OCI-LY3 (cell line): ENCODE data around the gene HIPK2.

Experiments
- H2AFZ ChIP-seq: fragments of 200-600, 300-600 bp; shearing (Covaris generic); 2 replicates; pipeline ENCODE4 v1.6.0; 2014; ENCODE audit warnings: antibody characterized with exemption, low read depth, low read length
- H3K27ac ChIP-seq: fragments of 200-600, 300-600 bp; sonication (generic); 2 replicates; pipeline ENCODE4 v1.5.1; 2014; ENCODE audit warnings: mild to moderate bottlenecking, low read length, moderate library complexity, mixed read lengths
- H3K27me3 ChIP-seq: fragments of 200-600, 300-600 bp; sonication (generic); 2 replicates; pipeline ENCODE4 v1.6.1; 2014; ENCODE audit warnings: low read depth, low read length, mixed read lengths
- H3K36me3 ChIP-seq: fragments of 200-600, 300-600 bp; sonication (generic); replicated peaks from 2 replicates; pipeline ENCODE3; 2014; ENCODE audit warnings: low read depth, low read length, mixed read lengths
- H3K4me1 ChIP-seq: fragments of 300-600, 200-600 bp; sonication (generic); 2 replicates; pipeline ENCODE4 v1.6.1; 2014; ENCODE audit warnings: low read length, mixed read lengths
- H3K4me2 ChIP-seq: fragments of 200-600, 300-600 bp; sonication (generic); 2 replicates; pipeline ENCODE4 v1.6.1; 2014; ENCODE audit warnings: low read length, mixed read lengths
- H3K4me3 ChIP-seq: fragments of 300-600, 200-600 bp; sonication (generic); 2 replicates; pipeline ENCODE4 v1.5.1; 2014; ENCODE audit warnings: antibody characterized with exemption, mild to moderate bottlenecking, low read length, moderate library complexity
- H3K79me2 ChIP-seq: fragments of 300-600, 200-600 bp; shearing (Covaris generic); 2 replicates; pipeline ENCODE4 v1.6.1; 2014; ENCODE audit warnings: mild to moderate bottlenecking, low read length, mixed read lengths
- H3K9ac ChIP-seq: fragments of 300-600, 200-600 bp; shearing (Covaris generic); 2 replicates; pipeline ENCODE4 v1.6.0; 2014; ENCODE audit warnings: mild to moderate bottlenecking, low read length, moderate library complexity
- H3K9me3 ChIP-seq: fragments of 200-600, 300-600 bp; shearing (Covaris generic); 2 replicates; pipeline ENCODE4 v1.6.1; 2014; ENCODE audit warnings: low read length, mixed read lengths; ENCODE audit not compliant: insufficient read depth
- H4K20me1 ChIP-seq: fragments of 200-600, 300-600 bp; sonication (generic); 2 replicates; pipeline ENCODE4 v1.6.1; 2016; ENCODE audit warnings: low read length, mixed read lengths; ENCODE audit not compliant: insufficient read depth
- CTCF ChIP-seq: fragments of 200-600, 300-600 bp; sonication (generic); IDR thresholded peaks from 2 replicates; pipeline ENCODE4 v1.5.1; 2014; ENCODE audit warnings: antibody characterized with exemption, low read length, low read depth
- EZH2phosphoT487 ChIP-seq: fragments of 200-600 bp; shearing (Covaris generic); IDR thresholded peaks from 2 replicates; pipeline ENCODE4 v1.6.1; 2018; ENCODE audit warnings: antibody characterized with exemption, mixed run types, low read depth

HIPK2 gene

GRCh38 chr7:139710036-139710435 lies 67.8 kb downstream of the HIPK2 start:
- TF ChIP-seq EZH2phosphoT487 (no peak), CTCF (no peak)

DNA sequence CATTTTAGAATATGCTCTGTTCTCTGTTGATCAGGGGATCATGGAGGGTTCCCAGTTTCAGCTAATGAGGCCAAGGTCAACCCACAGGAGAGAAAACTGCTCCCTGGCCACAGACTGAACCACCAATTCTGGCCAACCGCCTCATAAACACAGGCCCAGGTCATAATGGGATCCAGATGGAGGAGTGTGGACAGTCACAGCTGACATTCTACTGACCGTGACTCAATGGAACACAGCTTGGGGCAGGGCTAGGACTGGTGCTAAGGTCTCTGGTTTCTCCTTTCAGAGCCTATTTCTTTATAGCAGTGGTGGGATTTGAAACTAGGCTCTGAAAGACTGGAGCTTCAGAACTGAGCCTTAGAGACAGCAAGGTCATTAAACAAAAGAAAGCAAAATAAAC lies 68.3 kb downstream of the HIPK2 start:
- H3K27ac ChIP-seq, result no peak overlapping the region
- no peaks in the 10 kb centered on the region for H3K79me2 ChIP-seq
- TF ChIP-seq CTCF (no peak), EZH2phosphoT487 (no peak)
- H2AFZ ChIP-seq, result no peak overlapping the region
- H3K27me3 ChIP-seq, result no peaks in the 10 kb centered on the region
- no peak overlapping the region for H3K4me3 ChIP-seq
- no peaks in the 10 kb centered on the region for H3K36me3 ChIP-seq
- no peaks in the 10 kb centered on the region for H3K4me1 ChIP-seq
- no peak overlapping the region for H3K9ac ChIP-seq
- no peaks in the 10 kb centered on the region for H3K9me3 ChIP-seq
- H3K4me2 ChIP-seq, result no peak overlapping the region
- H4K20me1 ChIP-seq, result no peaks in the 10 kb centered on the region

More at GRCh38 chr7:139710036-139710435, 67.8 kb downstream of the HIPK2 start:
- Histone ChIP-seq H3K4me1 (no peaks in the 10 kb centered on the region), H3K27me3 (no peaks in the 10 kb centered on the region), H3K36me3 (no peaks in the 10 kb centered on the region), H3K9me3 (no peaks in the 10 kb centered on the region), H3K9ac (no peak overlapping the region), H3K79me2 (no peaks in the 10 kb centered on the region), H2AFZ (no peak overlapping the region), H4K20me1 (no peaks in the 10 kb centered on the region), H3K27ac (no peak overlapping the region), H3K4me3 (no peak overlapping the region), H3K4me2 (no peak overlapping the region)

DNA sequence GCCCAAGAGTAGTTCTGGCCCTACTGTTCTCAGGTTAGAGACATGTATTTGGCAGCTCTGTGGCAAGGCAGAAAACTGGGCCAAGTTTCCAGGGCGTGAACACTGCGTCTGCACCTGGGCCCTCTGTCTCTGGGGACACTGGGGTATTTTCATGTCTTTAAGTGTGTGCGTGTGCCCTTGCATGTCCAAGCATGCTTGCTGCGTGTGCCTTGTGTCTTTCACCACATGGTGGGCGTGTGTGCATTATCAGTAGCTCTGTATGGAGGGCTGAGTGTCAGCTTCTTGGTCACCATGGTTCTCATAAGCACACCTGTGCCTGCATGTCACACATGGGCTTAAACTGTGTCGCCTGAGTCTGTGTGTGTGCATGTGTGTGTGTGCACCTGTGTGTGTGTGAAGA lies 69.3 kb downstream of the HIPK2 start:
- Histone ChIP-seq H2AFZ (no peak overlapping the region), H3K9me3 (no peaks in the 10 kb centered on the region), H3K9ac (no peak overlapping the region), H3K27ac (no peak overlapping the region), H3K27me3 (no peaks in the 10 kb centered on the region), H3K4me2 (no peak overlapping the region), H4K20me1 (no peaks in the 10 kb centered on the region), H3K79me2 (no peaks in the 10 kb centered on the region), H3K4me3 (no peak overlapping the region), H3K36me3 (no peaks in the 10 kb centered on the region), H3K4me1 (no peaks in the 10 kb centered on the region)
- TF ChIP-seq CTCF (no peak), EZH2phosphoT487 (no peak)

- no peak overlapping the region for H2AFZ ChIP-seq
- TF ChIP-seq CTCF (no peak), EZH2phosphoT487 (no peak)
- H3K9ac ChIP-seq, result no peak overlapping the region
- no peak overlapping the region for H3K4me3 ChIP-seq
- H3K4me1 ChIP-seq, result no peaks in the 10 kb centered on the region
- no peak overlapping the region for H3K27ac ChIP-seq
- no peaks in the 10 kb centered on the region for H3K36me3 ChIP-seq
- H3K27me3 ChIP-seq, result peaks cover 3% of the 10 kb centered on the region; the same call in 1 of the 2 replicates
- no peaks in the 10 kb centered on the region for H3K9me3 ChIP-seq
- H4K20me1 ChIP-seq, result no peaks in the 10 kb centered on the region
- H3K4me2 ChIP-seq, result no peak overlapping the region
- H3K79me2 ChIP-seq, result no peaks in the 10 kb centered on the region
Observed at GRCh38 chr7:139706837-139707236, 71.0 kb downstream of the HIPK2 start.
